ENCODE measurements around the gene ADRA2C. TPM values are rescaled to one million over a fixed set of nuclear protein-coding genes. Genes with fewer than 3 reads are reported as not detected.

The ADRA2C gene
- total RNA-seq, 1 donor from 2014 or later, result 0.32 TPM

DNA sequence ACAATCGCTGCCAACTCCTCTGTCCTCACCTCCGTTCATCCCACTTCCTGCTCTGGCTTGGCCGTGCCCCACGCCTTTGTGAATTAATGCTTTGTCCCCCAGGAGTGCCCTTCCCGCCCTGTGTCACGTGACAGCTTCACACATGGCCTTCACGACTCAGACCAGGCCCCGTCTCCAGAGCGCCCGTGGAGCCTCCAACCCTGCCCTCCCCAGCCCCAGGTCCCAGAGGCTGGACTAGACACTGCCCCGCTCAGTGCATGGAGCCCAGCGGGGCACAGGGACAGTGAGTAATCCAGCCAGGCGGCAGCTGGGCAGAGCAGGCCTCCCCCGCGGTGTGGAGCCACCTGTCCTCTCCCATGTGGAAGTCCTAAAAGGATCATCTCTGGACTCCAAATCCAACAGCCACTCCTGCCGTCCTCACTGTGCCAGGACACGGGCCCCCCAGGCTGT, 7.4 kb downstream of the ADRA2C start:
- DNase-seq (ENCODE audit: extremely low spot score, unreplicated experiment), result no peak
- Mint-ChIP-seq H3K36me3 (ENCODE audit: unreplicated experiment) (no peaks in the 10 kb centered on the region), H3K4me3 (ENCODE audit: unreplicated experiment) (no peak overlapping the region), H3K4me1 (ENCODE audit: unreplicated experiment) (no peaks in the 10 kb centered on the region), H3K9me3 (ENCODE audit: unreplicated experiment) (peaks cover 3% of the 10 kb centered on the region), H3K27me3 (ENCODE audit: unreplicated experiment) (peaks cover 38% of the 10 kb centered on the region), H3K27ac (ENCODE audit: unreplicated experiment) (no peak overlapping the region)
- TF ChIP-seq, protein P1, sequence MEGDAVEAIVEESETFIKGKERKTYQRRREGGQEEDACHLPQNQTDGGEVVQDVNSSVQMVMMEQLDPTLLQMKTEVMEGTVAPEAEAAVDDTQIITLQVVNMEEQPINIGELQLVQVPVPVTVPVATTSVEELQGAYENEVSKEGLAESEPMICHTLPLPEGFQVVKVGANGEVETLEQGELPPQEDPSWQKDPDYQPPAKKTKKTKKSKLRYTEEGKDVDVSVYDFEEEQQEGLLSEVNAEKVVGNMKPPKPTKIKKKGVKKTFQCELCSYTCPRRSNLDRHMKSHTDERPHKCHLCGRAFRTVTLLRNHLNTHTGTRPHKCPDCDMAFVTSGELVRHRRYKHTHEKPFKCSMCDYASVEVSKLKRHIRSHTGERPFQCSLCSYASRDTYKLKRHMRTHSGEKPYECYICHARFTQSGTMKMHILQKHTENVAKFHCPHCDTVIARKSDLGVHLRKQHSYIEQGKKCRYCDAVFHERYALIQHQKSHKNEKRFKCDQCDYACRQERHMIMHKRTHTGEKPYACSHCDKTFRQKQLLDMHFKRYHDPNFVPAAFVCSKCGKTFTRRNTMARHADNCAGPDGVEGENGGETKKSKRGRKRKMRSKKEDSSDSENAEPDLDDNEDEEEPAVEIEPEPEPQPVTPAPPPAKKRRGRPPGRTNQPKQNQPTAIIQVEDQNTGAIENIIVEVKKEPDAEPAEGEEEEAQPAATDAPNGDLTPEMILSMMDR (IDR thresholded peaks at IDR 0.05), result no peak

DNA sequence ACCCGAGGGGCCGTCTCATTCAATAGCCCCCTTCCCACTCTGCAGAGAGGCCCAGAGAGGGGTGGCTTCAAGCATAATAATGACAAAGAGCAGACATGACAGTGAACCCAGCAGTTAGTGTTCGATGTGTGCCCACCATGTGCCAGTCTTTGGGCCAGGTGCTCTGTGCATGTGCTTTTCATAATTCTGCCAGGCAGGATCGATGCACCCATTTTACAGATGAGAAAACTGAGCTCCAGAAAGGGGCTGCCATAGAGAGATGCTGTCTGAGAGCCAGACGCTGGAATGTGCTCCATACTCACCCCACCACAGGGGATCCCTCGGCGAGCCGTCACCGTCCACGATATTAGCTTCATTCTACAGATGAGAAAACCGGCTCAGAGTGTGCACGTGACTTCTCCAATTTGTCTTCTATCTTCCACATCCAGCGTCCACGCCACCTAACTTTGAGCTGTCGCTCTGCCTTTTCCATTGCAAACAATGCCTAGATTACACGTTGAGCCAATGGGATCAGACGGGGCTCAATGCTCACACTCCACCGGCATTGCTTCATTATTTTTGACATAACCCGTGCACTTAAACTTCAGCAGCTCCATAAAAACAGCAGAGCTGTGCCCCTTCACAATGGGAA, 8.2 kb downstream of the ADRA2C start:
- no peaks in the 10 kb centered on the region for H3K36me3 Mint-ChIP-seq (ENCODE audit: unreplicated experiment)
- H3K27me3 Mint-ChIP-seq (ENCODE audit: unreplicated experiment), result peaks cover 33% of the 10 kb centered on the region
- H3K4me3 Mint-ChIP-seq (ENCODE audit: unreplicated experiment), result no peak overlapping the region
- H3K27ac Mint-ChIP-seq (ENCODE audit: unreplicated experiment), result no peak overlapping the region
- TF ChIP-seq, protein P1 (IDR thresholded peaks at IDR 0.05), result no peak
- H3K9me3 Mint-ChIP-seq (ENCODE audit: unreplicated experiment), result peaks cover 3% of the 10 kb centered on the region
- no peak for DNase-seq (ENCODE audit: extremely low spot score, unreplicated experiment)
- no peaks in the 10 kb centered on the region for H3K4me1 Mint-ChIP-seq (ENCODE audit: unreplicated experiment)

DNA sequence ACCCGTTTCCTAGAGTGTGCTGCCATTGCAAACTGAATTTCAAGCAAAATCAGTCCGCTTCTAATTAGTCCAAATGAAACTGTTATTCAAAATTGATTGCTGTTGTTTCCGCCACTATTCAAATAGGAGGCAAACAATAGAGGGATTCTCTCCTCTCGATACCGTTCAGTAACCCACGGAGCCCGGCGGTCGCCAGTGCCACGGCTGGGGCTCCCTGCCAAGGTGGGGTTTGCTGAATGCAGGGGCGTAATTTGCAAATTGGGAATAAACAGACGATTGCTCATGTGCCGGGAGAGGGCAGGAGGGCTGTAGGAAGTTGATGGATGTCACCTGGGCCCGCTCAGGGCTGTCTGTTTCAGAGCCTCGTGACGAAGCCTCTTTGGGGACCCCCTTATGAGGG, 8.8 kb downstream of the ADRA2C start:
- Mint-ChIP-seq H3K27ac (ENCODE audit: unreplicated experiment) (no peak overlapping the region), H3K36me3 (ENCODE audit: unreplicated experiment) (no peaks in the 10 kb centered on the region), H3K27me3 (ENCODE audit: unreplicated experiment) (peaks cover 30% of the 10 kb centered on the region), H3K9me3 (ENCODE audit: unreplicated experiment) (peaks cover 3% of the 10 kb centered on the region), H3K4me3 (ENCODE audit: unreplicated experiment) (no peak overlapping the region), H3K4me1 (ENCODE audit: unreplicated experiment) (no peaks in the 10 kb centered on the region)
- TF ChIP-seq, protein P1 (IDR thresholded peaks at IDR 0.05), result no peak
- DNase-seq (ENCODE audit: extremely low spot score, unreplicated experiment), result no peak

DNA sequence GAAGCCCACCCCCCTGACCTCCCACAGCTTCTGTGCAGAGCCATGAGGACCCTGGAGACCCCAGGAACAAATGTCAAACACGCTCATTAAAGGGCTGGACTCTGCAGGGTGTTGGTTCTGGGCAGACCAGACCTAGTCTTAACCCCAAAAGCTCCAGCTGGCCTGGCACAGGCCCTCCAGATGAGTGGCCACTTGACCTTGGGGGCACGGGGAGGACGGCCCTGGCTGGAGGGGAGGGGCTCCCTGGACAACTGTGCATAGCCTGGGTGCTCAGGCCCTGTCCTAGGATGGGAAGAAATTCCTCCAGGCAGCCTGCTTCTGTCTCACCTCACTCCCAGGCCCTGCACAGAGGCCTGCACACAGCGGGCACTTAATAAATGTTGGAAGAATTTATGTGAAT, 9.4 kb downstream of the ADRA2C start:
- Mint-ChIP-seq H3K27me3 (ENCODE audit: unreplicated experiment) (peaks cover 24% of the 10 kb centered on the region), H3K36me3 (ENCODE audit: unreplicated experiment) (no peaks in the 10 kb centered on the region), H3K9me3 (ENCODE audit: unreplicated experiment) (peaks cover 3% of the 10 kb centered on the region), H3K27ac (ENCODE audit: unreplicated experiment) (no peak overlapping the region), H3K4me1 (ENCODE audit: unreplicated experiment) (no peaks in the 10 kb centered on the region), H3K4me3 (ENCODE audit: unreplicated experiment) (no peak overlapping the region)
- TF ChIP-seq, protein P1 (IDR thresholded peaks at IDR 0.05), result no peak
- no peak for DNase-seq (ENCODE audit: extremely low spot score, unreplicated experiment)

- Mint-ChIP-seq H3K36me3 (ENCODE audit: unreplicated experiment) (no peaks in the 10 kb centered on the region), H3K27me3 (ENCODE audit: unreplicated experiment) (peaks cover 16% of the 10 kb centered on the region), H3K4me1 (ENCODE audit: unreplicated experiment) (no peaks in the 10 kb centered on the region), H3K9me3 (ENCODE audit: unreplicated experiment) (peaks cover 3% of the 10 kb centered on the region), H3K4me3 (ENCODE audit: unreplicated experiment) (no peak overlapping the region), H3K27ac (ENCODE audit: unreplicated experiment) (no peak overlapping the region)
- TF ChIP-seq, protein P1 (IDR thresholded peaks at IDR 0.05), result no peak
- no peak for DNase-seq (ENCODE audit: extremely low spot score, unreplicated experiment)
Measured at GRCh38 chr4:3776166-3777032, 10.2 kb downstream of the ADRA2C start.

All from osteocyte (in vitro differentiated cells).